H1 (cell line): ENCODE data around the gene RNASEL. TPM values are rescaled to one million over a fixed set of nuclear protein-coding genes. Genes with fewer than 3 reads are reported as not detected.

Experiments used
- CTCF ChIA-PET: fragments of 300-600 bp; sonication (Branson Sonifier 250); formaldehyde crosslinking; loops from one replicate; lab custom pipeline; 2021; ENCODE audit not compliant: partially characterized antibody; lab: Charles Lee
- POLR2A ChIA-PET: fragments of 300-600 bp; sonication (Branson Sonifier 250); formaldehyde crosslinking; loops from one replicate; lab custom pipeline; 2021; ENCODE audit warnings: inconsistent platforms; ENCODE audit not compliant: partially characterized antibody; lab: Charles Lee
- DNase-seq, 2 experiments: peaks; one replicate each; pipeline versions ENCODE4 v3.0.0 to v3.0.0-alpha.2; 2010 to 2022; ENCODE audit warnings: low spot score in 2 of 2, low read depth in 1 of 2, mixed read lengths in 1 of 2
- FAIRE-seq: peaks from 2 replicates; lab custom pipeline; 2011; peaks lifted over from hg19 to GRCh38; lab: Jason Lieb, UNC
- H2AFZ ChIP-seq: 2 replicates; pipeline ENCODE4 v1.8.1; 2012; ENCODE audit warnings: low read length, inconsistent platforms
- H2AK5ac ChIP-seq: 2 replicates; pipeline ENCODE4 v1.6.1; 2013; ENCODE audit warnings: low read depth, low read length
- H2BK120ac ChIP-seq: replicated peaks from 2 replicates; pipeline ENCODE3; 2013; ENCODE audit warnings: low read depth, low read length, inconsistent platforms
- H2BK12ac ChIP-seq: 2 replicates; pipeline ENCODE4 v1.6.1; 2013; ENCODE audit warnings: low read depth, low read length
- H2BK15ac ChIP-seq: 2 replicates; pipeline ENCODE4 v1.6.1; 2013; ENCODE audit warnings: low read length
- H2BK20ac ChIP-seq: 2 replicates; pipeline ENCODE4 v1.6.1; 2013; ENCODE audit warnings: low read length
- H2BK5ac ChIP-seq: 2 replicates; pipeline ENCODE4 v1.6.1; 2013; ENCODE audit warnings: low read depth, low read length
- H3K14ac ChIP-seq: 2 replicates; pipeline ENCODE4 v1.6.1; 2013; ENCODE audit warnings: inconsistent platforms; ENCODE audit not compliant: insufficient read length
- H3K18ac ChIP-seq: 2 replicates; pipeline ENCODE4 v1.6.1; 2013; ENCODE audit warnings: low read length; ENCODE audit errors: extremely low read depth
- H3K23ac ChIP-seq: 2 replicates; pipeline ENCODE4 v1.6.1; 2013; ENCODE audit warnings: inconsistent platforms; ENCODE audit not compliant: insufficient read length
- H3K23me2 ChIP-seq: 2 replicates; pipeline ENCODE4 v1.6.1; 2013; ENCODE audit warnings: low read depth, low read length
- H3K27ac ChIP-seq: 2 replicates; pipeline ENCODE4 v1.6.1; 2011; ENCODE audit warnings: low read depth, low read length, inconsistent platforms
- H3K27me3 ChIP-seq, 4 experiments: replicated peaks in 1 of 4; 1 replicate in 1 of 4; 2 replicates in 3 of 4; pipeline versions ENCODE4 v1.6.1 to v1.8.1; 2011 to 2013; ENCODE audit warnings: low read length in 3 of 4, mild to moderate bottlenecking in 3 of 4, inconsistent platforms in 2 of 4, mixed read lengths in 2 of 4, moderate library complexity in 1 of 4; ENCODE audit not compliant: control insufficient read depth in 3 of 4, insufficient read depth in 3 of 4; ENCODE audit errors: extremely low read depth in 1 of 4
- H3K36me3 ChIP-seq, 4 experiments: 2 replicates each; pipeline versions ENCODE4 v1.6.1 to v1.8.1; 2011 to 2013; ENCODE audit warnings: mild to moderate bottlenecking in 4 of 4, low read length in 3 of 4, moderate library complexity in 2 of 4, control low read depth in 1 of 4, inconsistent platforms in 1 of 4; ENCODE audit not compliant: insufficient read depth in 4 of 4, control insufficient read depth in 2 of 4
- H3K4ac ChIP-seq: replicated peaks from 2 replicates; pipeline ENCODE3; 2013; ENCODE audit warnings: low read length, low read depth, mixed read lengths, inconsistent platforms; ENCODE audit not compliant: insufficient read length
- H3K4me1 ChIP-seq, 4 experiments: replicated peaks in 1 of 4; 1 replicate in 1 of 4; 2 replicates in 3 of 4; pipeline versions ENCODE4 v1.6.1 to v1.8.1; 2011 to 2013; ENCODE audit warnings: low read length in 3 of 4, inconsistent platforms in 2 of 4, mixed read lengths in 1 of 4; ENCODE audit not compliant: insufficient read depth in 4 of 4, control insufficient read depth in 3 of 4
- H3K4me2 ChIP-seq, 2 experiments: 2 replicates each; pipeline versions ENCODE4 v1.6.1 to v1.8.1; 2011 to 2013; ENCODE audit warnings: low read depth in 2 of 2, low read length in 2 of 2, control low read depth in 1 of 2, inconsistent platforms in 1 of 2, mild to moderate bottlenecking in 1 of 2; ENCODE audit not compliant: insufficient read depth in 1 of 2
- H3K4me3 ChIP-seq, 4 experiments: fragments of 200-600, 300-600 bp in 1 of 4; sonication (generic), shearing (Covaris generic), sonication (Bioruptor Twin) in 1 of 4; 2 replicates each; pipeline versions ENCODE4 v1.5.1 to v1.8.1; 2011 to 2016; ENCODE audit warnings: low read length in 4 of 4, low read depth in 3 of 4, control low read depth in 2 of 4, inconsistent platforms in 2 of 4, mild to moderate bottlenecking in 2 of 4, mixed read lengths in 1 of 4, moderate library complexity in 1 of 4; ENCODE audit not compliant: insufficient read depth in 2 of 4; ENCODE audit errors: extremely low read depth in 1 of 4
- H3K56ac ChIP-seq: replicated peaks from 2 replicates; pipeline ENCODE3; 2013; ENCODE audit warnings: low read depth, mild to moderate bottlenecking, mixed read lengths, low read length, inconsistent platforms; ENCODE audit not compliant: insufficient read length
- H3K79me1 ChIP-seq: 2 replicates; pipeline ENCODE4 v1.6.1; 2013; ENCODE audit warnings: low read depth, low read length, control low read depth
- H3K79me2 ChIP-seq, 2 experiments: 2 replicates each; pipeline versions ENCODE4 v1.6.1 to v1.8.1; 2012 to 2013; ENCODE audit warnings: low read length in 2 of 2, mild to moderate bottlenecking in 2 of 2, inconsistent platforms in 1 of 2; ENCODE audit not compliant: insufficient read depth in 2 of 2, control insufficient read depth in 1 of 2
- H3K9ac ChIP-seq, 4 experiments: replicated peaks in 1 of 4; 1 replicate in 1 of 4; 2 replicates in 3 of 4; pipeline versions ENCODE4 v1.6.1 to v1.8.1; 2011 to 2013; ENCODE audit warnings: low read depth in 3 of 4, low read length in 3 of 4, control low read depth in 2 of 4, mild to moderate bottlenecking in 2 of 4, moderate library complexity in 2 of 4, inconsistent platforms in 1 of 4; ENCODE audit errors: extremely low read depth in 1 of 4
- H3K9me3 ChIP-seq, 2 experiments: 2 replicates each; pipeline versions ENCODE4 v1.6.1 to v1.8.1; 2012 to 2013; ENCODE audit warnings: mild to moderate bottlenecking in 2 of 2, moderate library complexity in 2 of 2, control low read depth in 1 of 2, inconsistent platforms in 1 of 2, low read depth in 1 of 2, low read length in 1 of 2, mixed read lengths in 1 of 2; ENCODE audit not compliant: insufficient read depth in 2 of 2
- H4K20me1 ChIP-seq, 2 experiments: replicated peaks in 1 of 2; 2 replicates each; pipeline versions ENCODE3 to v1.8.1; 2011 to 2013; ENCODE audit warnings: inconsistent platforms in 2 of 2, low read length in 2 of 2, mild to moderate bottlenecking in 1 of 2; ENCODE audit not compliant: insufficient read depth in 2 of 2, control insufficient read depth in 1 of 2
- H4K5ac ChIP-seq: 2 replicates; pipeline ENCODE4 v1.6.1; 2013; ENCODE audit warnings: low read length, low read depth, mixed read lengths, inconsistent platforms; ENCODE audit not compliant: insufficient read length
- H4K8ac ChIP-seq: 2 replicates; pipeline ENCODE4 v1.8.0; 2013; ENCODE audit warnings: mild to moderate bottlenecking, moderate library complexity, low read length, inconsistent platforms; ENCODE audit not compliant: insufficient read depth; ENCODE audit errors: extremely low read depth
- H4K91ac ChIP-seq: replicated peaks from 2 replicates; pipeline ENCODE3; 2013; ENCODE audit warnings: low read length, mixed read lengths, inconsistent platforms; ENCODE audit not compliant: insufficient read length
- ASH2L ChIP-seq: fragments of 200-600, 300-600 bp; sonication (generic); IDR thresholded peaks from one replicate; pipeline ENCODE4 v1.7.1; 2017; ENCODE audit warnings: low read length
- HDAC2 ChIP-seq, 2 experiments: fragments of 300-600 bp in 1 of 2; sonication (generic) in 1 of 2; IDR thresholded peaks; 2 replicates each; pipeline ENCODE4 v1.6.1; 2011 to 2012; ENCODE audit warnings: low read depth in 2 of 2, low read length in 2 of 2, mild to moderate bottlenecking in 2 of 2, moderate library complexity in 2 of 2, borderline replicate concordance in 1 of 2, inconsistent platforms in 1 of 2
- JUN ChIP-seq: IDR thresholded peaks from 2 replicates; pipeline ENCODE4 v1.6.1; 2011; ENCODE audit warnings: low read depth, mild to moderate bottlenecking, improper control_type of control experiment, low read length
- MAX ChIP-seq: IDR thresholded peaks from 2 replicates; pipeline ENCODE4 v1.6.1; 2012; ENCODE audit warnings: inconsistent platforms
- POLR2A ChIP-seq, 2 experiments: IDR thresholded peaks; 1 replicate in 1 of 2; 2 replicates in 1 of 2; pipeline ENCODE4 v1.6.1; 2011; ENCODE audit warnings: low read depth in 2 of 2, low read length in 2 of 2, mild to moderate bottlenecking in 2 of 2; ENCODE audit errors: control extremely low read depth in 1 of 2
- SIN3A ChIP-seq, 2 experiments: IDR thresholded peaks in 1 of 2; conservative IDR thresholded peaks in 1 of 2; 2 replicates each; pipeline ENCODE4 v1.6.1; 2011 to 2012; ENCODE audit warnings: low read length in 2 of 2, improper control_type of control experiment in 1 of 2, low read depth in 1 of 2, mild to moderate bottlenecking in 1 of 2
- TCF12 ChIP-seq: IDR thresholded peaks from 2 replicates; pipeline ENCODE4 v1.6.1; 2011; ENCODE audit warnings: low read depth, mild to moderate bottlenecking, low read length
- WGBS, 2 experiments: shearing (Covaris generic) in 1 of 2; methylation state at CpG; one replicate each; pipeline versions ENCODE4 v1.1.6 to v1.1.7; 2013 to 2015; ENCODE audit warnings: low lambda C conversion rate in 2 of 2, mixed read lengths in 2 of 2, inconsistent platforms in 1 of 2, low coverage in 1 of 2, missing lambda C conversion rate in 1 of 2; ENCODE audit not compliant: insufficient replicate concordance in 2 of 2, insufficient coverage in 1 of 2, insufficient read length in 1 of 2; ENCODE audit errors: extremely low coverage in 1 of 2, missing lambda C conversion rate in 1 of 2; 5-methylcytosine and 5-hydroxymethylcytosine counted together
- polyA plus RNA-seq, 7 experiments: library from polyadenylated mRNA; depleted of rRNA in 3 of 7; stranded (reverse) in 5 of 7; unstranded in 2 of 7; fragments of >200 nt in 5 of 7; fragments of 200-250 nt in 2 of 7; gene quantifications; 1 replicate in 5 of 7; 2 replicates in 1 of 7; 4 replicates in 1 of 7; pipeline versions ENCODE4 v1.2.1 to v1.2.3, GENCODE V29; 2011 to 2013; ENCODE audit warnings: missing spikeins in 2 of 7, mixed read lengths in 2 of 7
- total RNA-seq: library from RNA; stranded (reverse); fragmentation: NEBNext Ultra II Directional; extraction: Animal tissue kit (Norgen Biotek cat#: 25700); gene quantifications from 2 replicates; pipeline ENCODE4 v1.2.1, GENCODE V29; 2021
- TF ChIP-seq, protein P1 (sequence below), 3 experiments: IDR thresholded peaks; 1 replicate in 2 of 3; 2 replicates in 1 of 3; pipeline versions ENCODE4 v1.5.1 to v1.6.1; 2011; ENCODE audit warnings: low read length in 3 of 3, mild to moderate bottlenecking in 3 of 3, inconsistent platforms in 2 of 3, low read depth in 1 of 3, moderate library complexity in 1 of 3; ENCODE audit not compliant: insufficient read depth in 1 of 3; ENCODE audit errors: control extremely low read depth in 1 of 3

RNASEL gene
- total and polyA plus RNA-seq, 2 of the 8 experiments (the other 6 are each of a cell fraction or from before 2014, with no cell fraction given) = 0.39 to 0.78 TPM

- peak overlapping the region; percentile 51; the same call in 1 of the 2 replicates for H3K18ac ChIP-seq
- no peaks in the 10 kb centered on the region for H3K9me3 ChIP-seq
- peak overlapping the region; percentile 11 to 19; a peak in 1 of 4 replicates for H3K4me2 ChIP-seq
- no peak overlapping the region for H3K56ac ChIP-seq
- H3K4me3 ChIP-seq = no peak overlapping the region
- H3K27me3 ChIP-seq = peaks cover 0 to 24% (median 13%) of the 10 kb centered on the region in 4 experiments; a peak in 6 of 7 replicates
- peaks cover 11% of the 10 kb centered on the region for H3K23me2 ChIP-seq
- WGBS, 2 experiments = 46% methylated on average over 8 of the region's 8 CpGs; no CpG with 5 or more reads in 1 of the 2 experiments
- peaks cover 18 to 38% (median 22%) of the 10 kb centered on the region in 4 experiments for H3K4me1 ChIP-seq
- H4K20me1 ChIP-seq = no peaks in the 10 kb centered on the region
- H2BK5ac ChIP-seq = peak overlapping the region; percentile 36; the same call in 1 of the 2 replicates
- no peak overlapping the region for H2AFZ ChIP-seq
- ChIA-PET POLR2A (interaction anchor here (0.6 to 11.9 kb wide), 8 partner anchors 10 to 200 kb away, joined by 3 to 231 read pairs (median 4); partner anchors contain the start of gene RGS16), CTCF (interaction anchor here (0.7 to 37.1 kb wide), 14 partner anchors 12 to 531 kb away, joined by 3 to 1131 read pairs (median 4); partner anchors contain the start of genes NPL and RGS8)
- H4K5ac ChIP-seq = no peak overlapping the region
- H2AK5ac ChIP-seq = no peak overlapping the region
- H3K4ac ChIP-seq = no peak overlapping the region
- no peak overlapping the region for H2BK15ac ChIP-seq
- H3K27ac ChIP-seq = no peak overlapping the region
- no peak overlapping the region for H3K9ac ChIP-seq
- H3K79me1 ChIP-seq = no peaks in the 10 kb centered on the region
- FAIRE-seq (no peak), DNase-seq (no peak)
- H2BK12ac ChIP-seq = peak overlapping the region; percentile 45; the same call in 1 of the 2 replicates
- peak overlapping the region; percentile 2; the same call in 1 of the 2 replicates for H2BK20ac ChIP-seq
- no peak overlapping the region for H2BK120ac ChIP-seq
- H4K91ac ChIP-seq = peak overlapping the region; percentile 72
- no peak overlapping the region for H3K14ac ChIP-seq
- no peak overlapping the region; the same call in 1 of the 2 replicates for H4K8ac ChIP-seq
- no peak overlapping the region for H3K23ac ChIP-seq
- no peaks in the 10 kb centered on the region; a peak in 1 of 8 replicates for H3K36me3 ChIP-seq
- H3K79me2 ChIP-seq = no peaks in the 10 kb centered on the region
- TF ChIP-seq MAX (peak; percentile 71), JUN (no peak), SIN3A (conservative IDR thresholded peaks at IDR 0.05 in 1 of 2, IDR thresholded peaks at IDR 0.05 in 1 of 2; ENCODE audit: low read depth in 1 of 2, low read length in 2 of 2) (0 out of 4 replicates have a peak, but pooled peaks of 1 of the 2 experiments have one; percentile 39), HDAC2 (IDR thresholded peaks at IDR 0.05; ENCODE audit: borderline replicate concordance in 1 of 2, low read depth in 2 of 2, low read length in 2 of 2) (0 out of 4 replicates have a peak, but pooled peaks of 1 of the 2 experiments have one; percentile 9), POLR2A (IDR thresholded peaks at IDR 0.05; ENCODE audit: control extremely low read depth in 1 of 2, low read depth in 2 of 2, low read length in 2 of 2) (no peak), TCF12 (peak; percentile 87; the same call in 1 of the 2 replicates), ASH2L (peak; percentile 54)
- TF ChIP-seq, protein P1, sequence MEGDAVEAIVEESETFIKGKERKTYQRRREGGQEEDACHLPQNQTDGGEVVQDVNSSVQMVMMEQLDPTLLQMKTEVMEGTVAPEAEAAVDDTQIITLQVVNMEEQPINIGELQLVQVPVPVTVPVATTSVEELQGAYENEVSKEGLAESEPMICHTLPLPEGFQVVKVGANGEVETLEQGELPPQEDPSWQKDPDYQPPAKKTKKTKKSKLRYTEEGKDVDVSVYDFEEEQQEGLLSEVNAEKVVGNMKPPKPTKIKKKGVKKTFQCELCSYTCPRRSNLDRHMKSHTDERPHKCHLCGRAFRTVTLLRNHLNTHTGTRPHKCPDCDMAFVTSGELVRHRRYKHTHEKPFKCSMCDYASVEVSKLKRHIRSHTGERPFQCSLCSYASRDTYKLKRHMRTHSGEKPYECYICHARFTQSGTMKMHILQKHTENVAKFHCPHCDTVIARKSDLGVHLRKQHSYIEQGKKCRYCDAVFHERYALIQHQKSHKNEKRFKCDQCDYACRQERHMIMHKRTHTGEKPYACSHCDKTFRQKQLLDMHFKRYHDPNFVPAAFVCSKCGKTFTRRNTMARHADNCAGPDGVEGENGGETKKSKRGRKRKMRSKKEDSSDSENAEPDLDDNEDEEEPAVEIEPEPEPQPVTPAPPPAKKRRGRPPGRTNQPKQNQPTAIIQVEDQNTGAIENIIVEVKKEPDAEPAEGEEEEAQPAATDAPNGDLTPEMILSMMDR (IDR thresholded peaks at IDR 0.05; ENCODE audit: control extremely low read depth in 1 of 3, insufficient read depth in 1 of 3, low read depth in 1 of 3, low read length in 3 of 3) = 0 out of 4 replicates have a peak, but pooled peaks of 1 of the 3 experiments have one; percentile 1
These were observed 22.7 kb upstream of the RNASEL start for GRCh38 chr1:182611787-182612186.
